PC-9 (cell line): ENCODE results near the gene UGGT1.

Experiments
- CTCF ChIP-seq: fragments of 200-600 bp; sonication (generic); conservative IDR thresholded peaks from 2 replicates; pipeline ENCODE4 v1.6.1; 2017; ENCODE audit warnings: mixed run types, antibody characterized with exemption, mild to moderate bottlenecking, moderate library complexity
- EZH2 ChIP-seq: fragments of 200-600 bp; sonication (generic); IDR thresholded peaks from 2 replicates; pipeline ENCODE4 v1.8.0; 2017; ENCODE audit warnings: antibody characterized with exemption, low read depth

GRCh38 chr2:128227862-128228261 is 136.9 kb downstream of the UGGT1 start:
- TF ChIP-seq CTCF (no peak), EZH2 (no peak)
